NCI-H2029 (cell line): ENCODE data around the gene SEPTIN10.
"Not testable (repeated sequence)": the region's sequence is repeated elsewhere in the genome, so short reads cannot be mapped to it uniquely, and the experiment has no call there.

Experiments used
- DNase-seq: peaks from one replicate; lab custom pipeline; 2025; lab: John Stamatoyannopoulos, UW

Gene SEPTIN10

GRCh38 chr2:109545828-109546713 is 67.7 kb downstream of the SEPTIN10 start:
- DNase-seq = peak; percentile 13

DNA sequence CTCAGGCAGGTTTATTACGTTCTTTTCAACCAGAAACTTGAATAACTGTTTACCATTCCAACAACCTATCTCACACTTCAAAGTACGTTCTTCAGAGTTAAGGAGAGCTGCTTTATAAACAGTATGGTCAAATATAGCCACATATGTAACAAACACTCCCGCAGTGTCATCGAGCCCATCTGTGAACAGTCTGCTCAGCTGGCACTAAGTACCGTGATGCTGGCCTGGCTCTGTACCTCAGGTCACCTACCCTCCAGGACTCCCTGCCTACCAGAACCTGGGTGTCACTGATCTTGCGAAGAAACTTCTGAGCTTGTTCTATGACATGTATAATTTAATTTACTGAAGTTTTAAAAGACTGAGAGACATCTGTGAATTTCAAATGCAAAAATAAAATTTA is 71.4 kb downstream of the SEPTIN10 start:
- no peak for DNase-seq

DNA sequence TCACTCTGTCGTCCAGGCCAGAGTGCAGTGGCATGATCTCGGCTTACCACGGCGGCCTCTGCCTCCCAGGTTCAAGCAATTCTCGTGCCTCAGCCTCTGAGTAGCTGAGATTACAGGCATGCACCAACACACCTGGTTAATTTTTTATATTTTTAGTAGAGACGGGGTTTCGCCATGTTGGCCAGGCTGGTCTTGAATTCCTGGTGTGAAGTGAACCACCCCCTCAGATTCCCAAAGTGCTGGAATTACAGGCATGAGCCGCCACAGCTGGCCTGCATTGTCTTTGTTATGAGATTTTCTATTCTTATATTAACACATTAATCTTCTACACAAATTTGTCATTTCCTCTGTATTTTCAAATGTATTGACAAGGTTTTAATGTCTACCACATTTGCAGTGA is 75.2 kb downstream of the SEPTIN10 start:
- DNase-seq = no peak

- DNase-seq = no peak
These were observed 76.1 kb downstream of the SEPTIN10 start for GRCh38 chr2:109537565-109538222.

- not testable (repeated sequence) for DNase-seq
These were observed 77.2 kb downstream of the SEPTIN10 start for GRCh38 chr2:109536556-109536955.

GRCh38 chr2:109535217-109535946 is 78.4 kb downstream of the SEPTIN10 start:
- no peak for DNase-seq

- DNase-seq = no peak
These were observed 79.9 kb downstream of the SEPTIN10 start for GRCh38 chr2:109533823-109534222.

GRCh38 chr2:109532728-109533076 is 81.1 kb downstream of the SEPTIN10 start:
- DNase-seq = no peak

GRCh38 chr2:109531896-109532727 is 81.7 kb downstream of the SEPTIN10 start:
- DNase-seq = no peak

DNA sequence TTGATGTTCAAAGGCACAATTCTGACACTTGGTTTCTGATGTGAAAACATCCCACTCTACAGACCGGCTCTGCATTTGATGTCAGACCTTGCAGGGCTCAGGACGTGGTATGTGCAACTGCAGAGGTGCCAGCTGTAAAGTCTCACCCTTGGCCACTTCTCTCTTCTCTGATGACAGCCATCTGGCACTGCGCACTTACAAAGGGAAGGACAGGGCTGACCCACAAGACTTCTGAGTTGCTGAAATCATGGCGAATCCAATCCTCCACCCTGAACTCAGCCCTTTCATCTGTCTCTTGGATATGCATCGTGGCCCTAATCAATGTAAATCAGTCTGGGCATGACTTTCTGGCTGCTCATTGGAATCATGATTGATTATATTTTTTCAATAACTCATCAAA is 82.5 kb downstream of the SEPTIN10 start:
- DNase-seq = no peak

DNA sequence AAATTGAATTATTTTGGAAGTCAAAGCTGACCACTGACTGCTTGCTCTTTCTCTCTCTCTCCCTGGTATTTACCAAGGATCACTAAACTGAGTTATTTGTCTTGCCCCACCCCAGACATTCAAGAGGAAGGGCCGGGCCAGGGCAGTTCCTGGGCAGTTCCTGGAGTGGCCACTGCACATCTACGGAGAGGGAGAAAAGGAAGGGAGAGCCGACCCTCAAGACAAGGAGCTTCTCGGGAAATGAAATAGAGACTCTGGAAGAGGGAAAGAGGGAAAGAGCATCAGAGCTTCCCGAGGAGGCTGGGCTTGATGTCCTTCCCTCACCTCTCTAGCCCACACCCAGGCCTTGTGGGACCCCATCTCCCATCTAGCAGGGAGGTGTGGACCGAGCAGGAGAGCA is 83.1 kb downstream of the SEPTIN10 start:
- DNase-seq = no peak

- no peak for DNase-seq
These were observed 84.0 kb downstream of the SEPTIN10 start for GRCh38 chr2:109529532-109530449.

DNA sequence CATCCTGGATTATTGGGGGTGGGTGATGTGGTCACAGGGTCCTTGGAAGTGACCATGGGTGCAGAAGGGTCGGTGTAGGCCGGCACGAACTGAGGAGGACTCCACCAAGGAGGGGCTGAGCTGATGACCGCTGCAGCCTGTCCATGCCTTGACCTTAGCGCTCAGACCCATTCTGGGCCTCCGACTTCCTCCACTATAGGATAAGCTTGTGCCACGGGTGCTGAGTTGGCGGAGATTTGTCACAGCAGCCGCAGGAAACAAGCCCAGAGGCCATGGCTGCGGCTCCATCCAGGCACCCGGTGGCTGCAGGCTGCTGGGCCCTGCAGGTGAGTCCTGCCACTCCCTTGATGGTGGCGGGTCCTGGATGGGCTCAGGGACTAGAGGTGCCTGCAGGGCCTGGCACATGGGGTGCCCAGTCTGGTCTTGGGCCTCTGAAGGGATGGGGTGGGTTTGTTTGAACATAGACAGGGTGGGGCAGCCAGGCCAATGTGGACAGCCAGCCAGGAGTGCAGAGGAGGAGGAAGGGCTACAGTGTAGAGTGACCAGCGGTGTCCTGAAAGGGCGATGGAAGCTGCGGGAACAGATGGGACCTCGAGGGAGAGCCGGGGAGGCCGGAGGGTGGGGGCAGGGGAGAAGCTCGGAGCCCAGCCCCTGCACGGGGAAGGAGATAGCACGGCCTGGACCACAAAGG is 84.8 kb downstream of the SEPTIN10 start:
- DNase-seq = no peak

- DNase-seq = no peak
These were observed 85.7 kb downstream of the SEPTIN10 start for GRCh38 chr2:109527846-109528705.

GRCh38 chr2:109527079-109527478 is 86.7 kb downstream of the SEPTIN10 start:
- no peak for DNase-seq

GRCh38 chr2:109526442-109526970 is 87.3 kb downstream of the SEPTIN10 start:
- DNase-seq = no peak

DNA sequence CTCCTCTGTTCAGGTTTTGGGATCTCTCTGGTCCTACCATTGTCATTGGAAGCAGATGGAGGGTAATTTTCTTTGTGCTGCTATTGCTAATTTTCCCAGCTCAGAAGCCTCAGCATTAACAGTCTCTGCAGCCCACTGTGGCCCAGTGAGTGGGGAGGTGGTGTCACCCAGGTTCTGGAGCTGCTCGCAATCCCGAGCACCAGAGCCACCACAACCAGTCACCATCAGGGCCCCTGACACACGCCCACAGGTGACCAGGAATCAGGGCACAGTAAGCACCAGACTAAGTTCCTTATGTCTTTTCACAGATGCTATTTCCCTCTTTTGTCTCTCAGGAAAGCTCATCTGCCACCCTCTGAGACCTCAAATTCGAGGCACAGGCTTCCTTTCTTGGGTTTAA is 87.9 kb downstream of the SEPTIN10 start:
- no peak for DNase-seq

DNA sequence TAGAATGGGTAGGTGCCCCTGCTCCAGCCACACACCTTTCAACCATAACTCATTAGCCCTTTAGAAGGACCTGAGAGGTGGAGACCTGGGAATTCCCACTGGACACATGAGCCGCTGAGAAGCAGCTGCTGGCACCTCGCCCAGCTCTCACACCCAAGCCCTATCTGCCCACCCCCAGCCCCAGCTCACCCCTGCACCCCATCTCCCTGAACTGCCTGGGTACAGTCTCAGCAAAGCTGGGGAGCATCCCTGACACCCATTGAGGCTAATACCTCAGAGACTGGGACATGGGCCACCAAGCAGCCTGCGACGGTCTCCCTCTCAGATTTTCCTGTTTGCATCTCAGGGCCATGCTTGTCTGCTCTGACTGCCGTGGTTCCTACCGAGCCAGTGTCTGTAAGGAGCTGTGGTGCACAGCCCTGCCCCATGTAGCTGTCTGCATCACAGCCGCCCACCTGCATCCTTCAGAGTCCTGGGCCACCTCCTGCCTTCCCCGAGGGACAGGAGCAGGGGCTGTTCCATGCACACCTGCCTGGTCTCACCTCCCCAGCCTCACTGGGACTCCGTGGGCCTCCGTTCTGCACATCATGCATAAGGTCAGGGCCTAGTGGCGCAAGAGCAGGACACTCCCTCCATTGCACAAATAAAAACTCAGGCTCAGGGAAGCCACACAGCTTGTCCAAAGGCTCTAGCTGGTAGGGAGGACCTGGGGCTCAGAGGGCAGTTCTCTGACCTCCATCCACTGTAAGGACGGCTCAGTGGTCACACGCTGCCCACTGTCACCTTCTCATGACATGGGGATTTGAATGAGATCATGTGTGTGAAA is 90.0 kb downstream of the SEPTIN10 start:
- DNase-seq = no peak
